OCI-LY7 (cell line): ENCODE data around the gene KCNN3. TPM values are rescaled to one million over a fixed set of nuclear protein-coding genes. Genes with fewer than 3 reads are reported as not detected.

Source experiments
- BruUV-seq: library from RNA; stranded (reverse); fragments of 400-500 nt; replicated peaks from 2 replicates; lab custom pipeline; 2021; lab: Mats Ljungman, UMichigan
- CTCF ChIA-PET: fragments of 300-600 bp; sonication (Branson Sonifier 250); formaldehyde crosslinking; loops from one replicate; lab custom pipeline; 2022; ENCODE audit warnings: antibody characterized with exemption; ENCODE audit not compliant: unreplicated experiment; lab: Charles Lee
- POLR2A ChIA-PET: fragments of 300-600 bp; sonication (Branson Sonifier 250); formaldehyde crosslinking; loops from one replicate; lab custom pipeline; 2022; ENCODE audit warnings: antibody characterized with exemption; lab: Charles Lee
- DNase-seq: peaks from one replicate; pipeline ENCODE4 v3.0.0-alpha.2; 2015; ENCODE audit warnings: low spot score
- H2AFZ ChIP-seq: fragments of 200-600 bp; sonication (generic), shearing (Covaris generic); 2 replicates; pipeline ENCODE4 v1.6.1; 2014; ENCODE audit warnings: mild to moderate bottlenecking, antibody characterized with exemption, low read length, moderate library complexity
- H3K27ac ChIP-seq: fragments of 200-600 bp; sonication (generic); 2 replicates; pipeline ENCODE4 v1.5.1; 2014; ENCODE audit warnings: mixed run types, low read depth, mild to moderate bottlenecking, moderate library complexity, low read length, inconsistent platforms; ENCODE audit not compliant: poor library complexity, severe bottlenecking
- H3K36me3 ChIP-seq: fragments of 200-600 bp; sonication (generic); 2 replicates; pipeline ENCODE4 v1.6.1; 2014; ENCODE audit warnings: mild to moderate bottlenecking, antibody characterized with exemption, low read length, moderate library complexity, mixed read lengths; ENCODE audit not compliant: insufficient read depth
- H3K4me1 ChIP-seq: fragments of 200-600 bp; sonication (generic); 2 replicates; pipeline ENCODE4 v1.5.1; 2014; ENCODE audit warnings: mild to moderate bottlenecking, low read length; ENCODE audit not compliant: insufficient read depth, poor library complexity, severe bottlenecking
- H3K4me2 ChIP-seq: fragments of 200-600 bp; sonication (generic); 2 replicates; pipeline ENCODE4 v1.6.1; 2014; ENCODE audit warnings: mild to moderate bottlenecking, low read length
- H3K4me3 ChIP-seq: fragments of 200-600 bp; sonication (generic); 2 replicates; pipeline ENCODE4 v1.5.1; 2014; ENCODE audit warnings: mild to moderate bottlenecking, low read depth, low read length; ENCODE audit not compliant: poor library complexity, severe bottlenecking
- H3K79me2 ChIP-seq: fragments of 200-600 bp; sonication (generic); 2 replicates; pipeline ENCODE4 v1.6.1; 2016; ENCODE audit warnings: low read depth, mild to moderate bottlenecking, low read length, moderate library complexity, mixed read lengths; ENCODE audit not compliant: insufficient read depth
- H3K9me2 ChIP-seq: fragments of 200-600 bp; sonication (generic); 2 replicates; pipeline ENCODE4 v1.6.1; 2016; ENCODE audit warnings: mild to moderate bottlenecking, low read length, mixed read lengths; ENCODE audit not compliant: insufficient read depth
- H3K9me3 ChIP-seq: fragments of 200-600 bp; sonication (generic); 2 replicates; pipeline ENCODE4 v1.6.1; 2014; ENCODE audit warnings: mild to moderate bottlenecking, mixed run types, low read length, mixed read lengths
- H4K20me1 ChIP-seq: fragments of 200-600 bp; sonication (generic); 2 replicates; pipeline ENCODE4 v1.6.1; 2014; ENCODE audit warnings: mild to moderate bottlenecking, antibody characterized with exemption, low read length, moderate library complexity, mixed read lengths; ENCODE audit not compliant: insufficient read depth
- EZH2phosphoT487 ChIP-seq: fragments of 200-600 bp; sonication (generic); IDR thresholded peaks from 2 replicates; pipeline ENCODE4 v1.6.1; 2018; ENCODE audit warnings: low read depth, borderline replicate concordance, mild to moderate bottlenecking, mixed run types, antibody characterized with exemption, low read length, moderate library complexity, mixed read lengths
- intact Hi-C: fragments of 100-400 bp; cut with micrococcal nuclease; formaldehyde crosslinking; loops from one replicate; pipeline ENCODE4 v1.10.0; 2022; ENCODE audit not compliant: unreplicated experiment
- total RNA-seq, 2 experiments: library from RNA; depleted of rRNA in 1 of 2; stranded (reverse); fragments of >200 nt in 1 of 2; shearing (Covaris generic) in 1 of 2; gene quantifications; 2 replicates each; pipeline ENCODE4 v1.2.3, GENCODE V29; 2014 to 2022
- TF ChIP-seq, protein P1 (sequence below): fragments of 200-600 bp; sonication (generic); conservative IDR thresholded peaks from 2 replicates; pipeline ENCODE4 v1.5.1; 2014; ENCODE audit warnings: mild to moderate bottlenecking, antibody characterized with exemption, low read length, moderate library complexity, mixed read lengths

KCNN3 gene
- total RNA-seq, 2 experiments from 2014 or later, result 14.8 to 50.8 TPM

GRCh38 chr1:154712166-154712810 lies 157.8 kb downstream of the KCNN3 start:
- no peak for TF ChIP-seq EZH2phosphoT487
- TF ChIP-seq, protein P1, sequence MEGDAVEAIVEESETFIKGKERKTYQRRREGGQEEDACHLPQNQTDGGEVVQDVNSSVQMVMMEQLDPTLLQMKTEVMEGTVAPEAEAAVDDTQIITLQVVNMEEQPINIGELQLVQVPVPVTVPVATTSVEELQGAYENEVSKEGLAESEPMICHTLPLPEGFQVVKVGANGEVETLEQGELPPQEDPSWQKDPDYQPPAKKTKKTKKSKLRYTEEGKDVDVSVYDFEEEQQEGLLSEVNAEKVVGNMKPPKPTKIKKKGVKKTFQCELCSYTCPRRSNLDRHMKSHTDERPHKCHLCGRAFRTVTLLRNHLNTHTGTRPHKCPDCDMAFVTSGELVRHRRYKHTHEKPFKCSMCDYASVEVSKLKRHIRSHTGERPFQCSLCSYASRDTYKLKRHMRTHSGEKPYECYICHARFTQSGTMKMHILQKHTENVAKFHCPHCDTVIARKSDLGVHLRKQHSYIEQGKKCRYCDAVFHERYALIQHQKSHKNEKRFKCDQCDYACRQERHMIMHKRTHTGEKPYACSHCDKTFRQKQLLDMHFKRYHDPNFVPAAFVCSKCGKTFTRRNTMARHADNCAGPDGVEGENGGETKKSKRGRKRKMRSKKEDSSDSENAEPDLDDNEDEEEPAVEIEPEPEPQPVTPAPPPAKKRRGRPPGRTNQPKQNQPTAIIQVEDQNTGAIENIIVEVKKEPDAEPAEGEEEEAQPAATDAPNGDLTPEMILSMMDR, result no peak
- Histone ChIP-seq H3K36me3 (peaks cover 44% of the 10 kb centered on the region), H3K9me3 (no peaks in the 10 kb centered on the region), H3K27ac (no peak overlapping the region), H3K4me2 (no peak overlapping the region), H4K20me1 (no peaks in the 10 kb centered on the region), H3K79me2 (no peaks in the 10 kb centered on the region), H3K4me1 (no peaks in the 10 kb centered on the region), H3K9me2 (no peaks in the 10 kb centered on the region), H2AFZ (no peak overlapping the region), H3K4me3 (no peak overlapping the region)
- BruUV-seq, result no TSS peak
- intact Hi-C loops, result no loop called here
- ChIA-PET POLR2A (no interaction called here), CTCF (interaction anchor here (0.6 kb wide), 1 partner anchor 300 kb away, joined by 3 read pairs; no protein-coding TSS in a partner anchor)
- no peak for DNase-seq

DNA sequence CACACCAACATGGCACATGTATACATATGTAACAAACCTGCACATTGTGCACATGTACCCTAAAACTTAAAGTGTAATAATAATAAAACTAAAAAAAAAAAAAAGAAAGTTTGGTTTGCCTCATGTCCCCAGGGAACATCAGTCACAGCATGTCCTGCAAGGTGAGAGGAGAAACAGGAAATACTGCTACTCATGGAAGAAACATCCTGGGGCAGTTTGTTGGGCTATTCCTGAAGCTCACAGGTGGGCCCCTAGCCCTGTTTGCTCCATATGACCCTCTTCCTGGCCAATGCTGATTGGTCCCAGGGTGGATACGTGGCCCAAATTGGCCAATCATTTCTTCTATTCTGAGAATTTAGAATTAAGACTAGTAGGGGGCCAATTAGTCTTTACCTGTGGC lies 158.7 kb downstream of the KCNN3 start:
- CTCF ChIA-PET, result no interaction called here

More for the DNA sequence above, 158.7 kb downstream of the KCNN3 start:
- no peak overlapping the region for H2AFZ ChIP-seq
- no peaks in the 10 kb centered on the region for H3K9me3 ChIP-seq
- H3K9me2 ChIP-seq, result no peaks in the 10 kb centered on the region
- H3K4me3 ChIP-seq, result no peak overlapping the region
- no peak overlapping the region for H3K27ac ChIP-seq
- H3K4me2 ChIP-seq, result no peak overlapping the region
- H3K79me2 ChIP-seq, result no peaks in the 10 kb centered on the region
- BruUV-seq, result no TSS peak
- no peak for DNase-seq
- no peaks in the 10 kb centered on the region for H4K20me1 ChIP-seq
- intact Hi-C loops, result no loop called here
- TF ChIP-seq, protein P1, result no peak
- TF ChIP-seq EZH2phosphoT487, result no peak
- POLR2A ChIA-PET, result interaction anchor here (0.8 kb wide), 1 partner anchor 10 kb away, joined by 3 read pairs; no protein-coding TSS in a partner anchor
- H3K4me1 ChIP-seq, result no peaks in the 10 kb centered on the region
- H3K36me3 ChIP-seq, result peaks cover 53% of the 10 kb centered on the region
